ELF-1 (cell line): Measurements from ENCODE around the gene IL31RA.
A peak's percentile ranks its signal among the peaks of the same experiment; 100 is the strongest.

Source experiments
- DNase-seq: peaks from one replicate; pipeline ENCODE4 v3.0.0-alpha.2; 2016; ENCODE audit warnings: low read depth, low spot score

IL31RA gene

DNA sequence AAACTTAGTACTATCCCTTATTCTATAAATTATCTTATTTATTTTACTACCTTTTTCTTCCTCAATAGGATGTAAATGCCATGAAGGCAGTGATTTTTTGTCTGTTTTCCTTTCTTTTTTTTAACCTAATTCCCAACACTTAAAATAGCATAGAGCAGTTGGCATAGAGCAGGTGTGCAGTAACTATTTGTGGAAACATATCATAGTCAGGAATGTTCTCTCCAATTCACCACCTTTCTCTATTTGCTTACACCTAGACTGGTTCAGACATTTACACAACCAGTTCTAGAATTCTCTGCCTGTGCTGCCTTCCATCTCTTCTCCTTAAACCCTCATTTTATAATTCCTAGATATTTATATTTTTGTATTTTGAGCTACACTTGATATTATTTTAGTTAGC lies 49.6 kb downstream of the IL31RA start:
- DNase-seq, result no peak

DNA sequence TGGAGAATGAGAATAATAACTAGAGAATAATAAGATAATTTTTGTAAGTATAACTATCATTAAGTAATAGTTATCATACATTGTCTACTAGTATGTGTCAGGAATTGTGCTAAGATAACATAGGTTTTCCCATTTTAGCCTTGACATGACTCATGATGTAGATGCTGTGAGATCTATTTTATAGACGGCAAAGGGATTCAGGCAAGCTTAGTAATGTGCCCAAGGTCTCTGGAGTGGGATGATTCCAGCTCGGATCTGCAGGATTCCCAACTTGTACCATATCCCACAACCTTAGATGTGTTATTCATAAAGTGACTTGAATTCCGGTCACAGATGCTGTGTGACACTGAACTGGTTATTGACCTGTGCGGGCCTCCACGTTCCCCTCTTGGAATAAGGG lies 51.5 kb downstream of the IL31RA start:
- no peak for DNase-seq

DNA sequence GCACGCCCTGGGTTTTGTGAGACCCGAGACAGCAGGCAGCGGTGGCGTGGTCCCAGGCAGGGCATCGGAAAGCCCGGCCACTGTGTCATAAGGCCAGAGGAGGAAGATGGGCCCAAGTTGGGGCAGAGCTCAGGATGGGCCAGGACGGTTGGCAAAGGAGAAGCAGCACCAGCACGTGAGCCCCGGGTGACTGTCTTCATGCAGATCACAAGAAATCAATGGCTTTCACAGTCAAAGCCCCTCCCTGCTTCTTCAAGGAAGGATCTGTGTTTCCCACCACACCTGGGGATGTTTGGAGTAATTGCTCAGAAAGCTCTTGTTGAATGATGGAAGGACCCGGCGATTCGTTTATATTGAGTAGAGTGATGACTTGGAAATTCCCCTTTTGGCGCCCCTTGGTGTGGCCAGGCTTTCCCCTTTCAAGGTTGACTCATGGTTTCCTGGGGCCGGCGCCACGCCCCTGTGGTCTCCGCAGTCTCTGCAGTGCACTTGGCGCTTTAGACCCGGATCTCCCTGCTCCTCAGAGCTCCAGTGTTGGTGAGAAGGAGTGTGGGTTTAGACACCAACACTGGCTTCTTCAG lies 52.1 kb downstream of the IL31RA start:
- peak; percentile 22 for DNase-seq

DNA sequence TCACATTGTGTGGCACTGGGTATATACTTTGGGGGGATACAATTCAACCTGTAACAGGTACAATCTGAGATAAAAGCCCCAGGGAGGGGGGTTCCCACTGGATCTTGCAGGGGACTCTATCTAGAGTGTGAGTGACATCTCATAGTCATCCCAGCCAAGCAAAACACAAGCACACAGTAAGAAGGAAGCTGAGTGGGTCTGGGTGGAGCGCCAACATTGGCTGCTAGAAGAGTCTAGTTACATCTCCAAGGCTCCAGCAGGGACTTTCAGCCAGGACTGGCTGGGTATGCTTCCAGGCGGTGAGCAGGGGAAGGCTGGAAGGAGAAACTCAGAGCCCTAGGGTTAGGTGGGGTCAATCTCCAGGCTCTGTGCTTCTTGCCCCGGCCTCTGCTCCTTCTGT lies 53.0 kb downstream of the IL31RA start:
- DNase-seq, result no peak

DNA sequence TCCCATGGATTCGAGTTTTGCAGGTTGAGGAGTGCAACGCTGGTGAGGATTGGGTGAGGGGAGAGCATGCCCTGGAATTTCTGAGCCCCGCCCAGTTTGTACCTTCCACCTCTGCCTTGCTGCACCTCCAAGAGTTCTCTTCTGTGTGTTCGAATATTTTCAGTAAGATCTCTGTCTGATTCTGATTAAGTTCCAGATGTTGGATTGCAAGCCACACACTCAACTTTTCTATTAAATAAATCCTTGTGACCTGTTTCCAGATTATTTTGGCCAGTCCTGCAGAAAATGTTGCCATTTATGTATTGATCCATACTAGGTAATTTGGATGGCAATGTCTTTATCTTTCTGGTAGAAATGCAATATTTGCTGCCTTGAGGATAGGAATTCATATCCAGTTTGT lies 54.1 kb downstream of the IL31RA start:
- DNase-seq, result no peak

DNA sequence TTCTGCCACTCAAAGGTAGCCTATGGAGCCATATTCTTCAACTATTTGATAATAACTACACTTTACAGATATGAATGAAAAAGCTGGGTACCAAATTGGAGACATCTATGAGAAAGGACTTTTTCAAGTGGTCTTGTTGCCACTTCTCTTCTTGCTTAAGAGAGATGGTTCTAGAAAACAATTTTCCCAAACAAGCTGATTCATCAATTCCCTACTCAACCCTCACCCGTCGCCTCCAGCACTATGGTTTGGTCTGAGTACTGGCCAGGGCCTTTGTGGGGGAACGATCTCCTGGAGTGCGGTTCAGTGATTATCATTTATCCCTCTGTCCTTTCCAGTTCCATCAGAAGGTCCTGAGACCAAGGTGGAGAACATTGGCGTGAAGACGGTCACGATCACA lies 56.8 kb downstream of the IL31RA start:
- DNase-seq, result no peak

DNA sequence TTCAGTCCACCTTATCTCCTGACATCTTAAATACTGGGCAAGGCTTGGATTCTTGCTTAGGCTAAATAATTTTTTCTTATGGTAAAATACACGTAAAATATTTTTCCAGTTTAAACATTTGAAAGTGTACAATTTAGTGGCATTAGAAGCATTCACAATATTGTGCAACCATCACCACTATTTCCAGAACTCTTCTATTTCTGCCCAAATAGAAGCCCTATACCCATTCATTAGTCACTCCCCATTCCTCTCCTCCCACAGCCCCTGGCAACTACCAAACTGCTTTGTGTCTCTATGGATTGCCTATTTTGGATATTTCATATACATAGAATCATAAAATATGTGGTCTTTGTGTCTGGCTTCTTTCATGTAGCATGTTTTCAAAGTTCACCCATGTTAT lies 57.6 kb downstream of the IL31RA start:
- no peak for DNase-seq

DNA sequence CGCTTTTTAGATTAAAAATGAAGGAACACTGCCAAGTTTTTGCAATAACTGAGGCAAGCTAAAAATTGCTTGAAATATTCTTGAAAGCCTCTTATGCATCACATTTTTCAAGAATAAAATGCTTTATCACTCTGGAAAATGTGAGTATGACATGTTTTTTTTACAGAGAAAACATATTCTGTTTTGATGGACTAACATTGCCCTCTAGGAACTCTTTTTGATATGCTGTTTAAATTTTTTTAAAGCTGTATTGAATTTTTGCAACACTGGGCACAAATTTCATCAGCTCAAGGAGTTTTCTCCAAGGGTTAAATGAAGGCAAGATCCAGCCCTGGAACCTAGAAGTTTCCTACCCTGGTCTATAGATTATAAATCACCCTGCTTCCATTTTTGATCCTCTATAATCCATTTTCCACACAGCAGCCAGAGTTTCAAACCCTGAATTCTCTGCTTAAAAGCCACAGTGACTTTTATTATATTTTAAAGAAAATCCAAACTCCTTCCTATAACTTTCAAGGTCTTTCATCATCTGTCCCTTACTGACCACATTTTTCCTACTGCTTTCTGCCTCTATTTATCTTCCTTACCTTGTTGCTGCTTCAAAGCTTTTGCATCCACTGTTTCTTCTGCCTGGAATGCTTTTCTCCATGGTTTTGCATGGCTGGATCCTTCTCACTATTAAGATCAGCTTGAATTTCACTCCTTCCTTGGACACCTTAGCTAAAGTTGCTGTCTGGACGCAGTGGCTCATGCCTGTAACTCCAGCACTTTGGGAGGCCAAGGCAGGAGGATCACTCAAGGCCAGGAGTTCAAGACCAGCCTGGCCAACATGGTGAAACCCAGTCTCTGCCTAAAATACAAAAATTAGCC lies 60.9 kb downstream of the IL31RA start:
- no peak for DNase-seq

DNA sequence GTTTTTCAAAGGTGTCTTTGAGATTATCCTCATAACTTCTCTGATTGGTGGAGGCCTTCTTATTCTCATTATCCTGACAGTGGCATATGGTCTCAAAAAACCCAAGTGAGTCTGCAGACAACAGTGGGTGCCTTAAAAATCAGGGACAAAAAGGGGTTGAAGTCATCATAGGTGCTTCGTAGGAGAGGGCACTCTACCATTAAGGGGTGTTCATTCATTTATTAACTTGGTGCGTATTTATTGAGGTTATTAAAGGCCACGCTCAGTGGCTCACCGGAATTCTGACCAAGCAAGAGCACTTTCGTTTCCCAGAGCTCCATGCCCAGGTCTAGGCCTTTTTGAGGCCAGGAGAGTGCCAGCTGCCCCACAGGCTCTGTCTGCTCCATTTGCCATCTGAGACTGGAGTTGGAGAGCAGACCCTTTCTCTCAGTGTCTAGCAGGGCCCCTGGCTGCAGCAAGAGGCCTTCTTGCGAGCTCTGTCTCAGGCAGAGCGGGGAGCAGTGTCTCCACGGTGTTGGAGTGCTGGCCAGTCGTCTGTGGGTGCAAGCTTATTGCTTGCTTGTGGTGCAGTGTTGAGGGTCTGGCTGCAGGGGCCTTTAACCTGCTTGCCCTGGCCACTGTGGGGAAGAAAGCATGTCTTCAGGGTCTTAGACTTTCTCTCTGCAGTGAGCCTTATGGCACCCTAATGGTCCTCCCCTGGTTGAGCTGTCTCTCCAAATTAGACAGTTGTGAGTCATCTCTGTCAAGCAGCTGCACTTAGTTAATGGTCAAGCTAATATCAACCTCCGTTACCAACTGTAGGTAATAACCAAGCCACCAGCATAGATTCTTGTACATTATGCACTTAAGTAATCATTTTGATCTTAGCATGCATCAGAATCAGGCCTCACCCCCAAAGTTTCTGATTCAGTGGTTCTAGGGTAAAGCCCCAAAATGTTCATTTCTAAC lies 62.6 kb downstream of the IL31RA start:
- DNase-seq, result no peak

DNA sequence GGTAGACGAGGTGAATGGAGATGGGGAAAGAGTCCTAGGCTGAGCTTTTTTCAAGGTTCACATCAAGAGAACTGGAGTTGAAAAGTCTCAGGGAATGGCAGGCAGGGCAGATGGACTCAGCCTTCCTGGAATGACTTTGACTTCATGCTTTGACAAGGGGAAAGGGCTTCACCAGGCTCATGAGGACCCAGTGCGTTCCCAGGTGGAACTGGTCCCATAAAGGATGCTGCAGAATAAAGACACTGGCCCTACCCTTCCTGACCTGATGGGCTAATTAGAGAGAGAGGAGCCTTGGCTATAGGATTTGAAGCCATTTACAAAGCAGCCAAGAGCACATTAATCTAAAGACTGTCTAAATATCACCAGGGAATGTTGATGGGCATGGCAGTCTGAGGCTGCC lies 63.8 kb downstream of the IL31RA start:
- no peak for DNase-seq

DNA sequence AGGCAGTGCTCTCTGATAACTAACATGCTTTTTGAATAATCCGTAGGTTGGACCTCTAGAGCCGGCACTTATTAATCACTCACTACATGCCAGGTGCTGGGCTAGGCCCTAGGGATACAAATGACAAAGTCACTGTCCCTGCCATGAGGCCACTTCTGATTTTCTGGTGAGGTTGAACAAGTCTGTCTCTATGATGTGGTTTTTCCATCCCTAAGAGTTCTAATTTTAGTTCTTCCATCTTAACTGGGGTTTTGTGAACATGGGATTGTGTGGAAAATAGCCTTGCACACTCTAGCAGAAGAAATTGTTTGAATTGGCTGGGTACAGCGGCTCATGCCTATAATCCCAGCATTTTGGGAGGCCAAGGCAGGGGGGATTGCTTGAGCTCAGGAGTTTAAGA lies 64.6 kb downstream of the IL31RA start:
- no peak for DNase-seq

DNA sequence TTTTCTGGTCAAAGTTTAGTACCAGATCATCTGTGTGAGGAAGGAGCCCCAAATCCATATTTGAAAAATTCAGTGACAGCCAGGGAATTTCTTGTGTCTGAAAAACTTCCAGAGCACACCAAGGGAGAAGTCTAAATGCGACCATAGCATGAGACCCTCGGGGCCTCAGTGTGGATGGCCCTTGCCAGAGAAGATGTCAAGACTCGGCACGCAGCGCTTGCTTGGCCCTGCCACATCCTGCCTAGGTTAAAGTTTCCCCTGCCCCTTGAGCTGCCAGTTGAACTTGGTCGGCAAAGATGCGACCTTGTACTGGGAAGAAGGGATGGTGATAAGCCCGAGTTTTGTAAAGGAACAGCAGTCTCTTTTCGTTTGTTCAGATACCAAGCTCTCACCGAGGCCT lies 65.8 kb downstream of the IL31RA start:
- no peak for DNase-seq

DNA sequence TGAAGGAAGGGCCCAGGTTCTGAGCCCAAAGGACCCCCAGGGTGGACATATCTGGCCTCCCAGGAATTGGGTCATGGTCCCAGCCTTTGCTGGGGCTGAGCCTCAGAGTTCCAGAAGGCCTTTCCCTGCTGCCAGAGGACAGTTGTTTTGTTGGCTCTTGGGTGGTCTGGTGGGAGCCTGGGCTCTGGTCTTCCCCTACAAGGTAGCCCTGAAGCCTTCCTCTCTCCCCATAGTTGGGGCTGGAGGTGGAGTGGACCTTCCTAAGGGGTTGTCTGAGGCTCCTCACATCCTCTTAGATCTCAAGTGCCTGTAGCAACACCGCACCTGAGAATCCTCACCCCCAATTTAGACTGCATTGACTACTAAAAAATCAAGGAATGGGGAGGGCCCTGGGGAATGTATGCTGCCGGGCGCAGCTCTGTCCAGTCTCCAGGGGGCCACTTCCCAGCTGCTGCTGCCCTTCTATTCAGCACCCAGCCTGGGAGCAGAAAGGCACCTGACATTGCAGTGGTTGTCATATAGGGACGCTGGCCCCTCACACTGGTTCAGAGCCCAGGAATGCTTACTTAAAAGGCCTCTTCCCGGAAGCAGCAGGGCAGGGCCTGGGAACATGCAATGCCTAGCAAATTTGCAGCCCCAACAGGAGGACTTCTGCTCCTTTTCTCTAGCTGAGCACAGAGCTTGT lies 66.4 kb downstream of the IL31RA start:
- DNase-seq, result no peak

DNA sequence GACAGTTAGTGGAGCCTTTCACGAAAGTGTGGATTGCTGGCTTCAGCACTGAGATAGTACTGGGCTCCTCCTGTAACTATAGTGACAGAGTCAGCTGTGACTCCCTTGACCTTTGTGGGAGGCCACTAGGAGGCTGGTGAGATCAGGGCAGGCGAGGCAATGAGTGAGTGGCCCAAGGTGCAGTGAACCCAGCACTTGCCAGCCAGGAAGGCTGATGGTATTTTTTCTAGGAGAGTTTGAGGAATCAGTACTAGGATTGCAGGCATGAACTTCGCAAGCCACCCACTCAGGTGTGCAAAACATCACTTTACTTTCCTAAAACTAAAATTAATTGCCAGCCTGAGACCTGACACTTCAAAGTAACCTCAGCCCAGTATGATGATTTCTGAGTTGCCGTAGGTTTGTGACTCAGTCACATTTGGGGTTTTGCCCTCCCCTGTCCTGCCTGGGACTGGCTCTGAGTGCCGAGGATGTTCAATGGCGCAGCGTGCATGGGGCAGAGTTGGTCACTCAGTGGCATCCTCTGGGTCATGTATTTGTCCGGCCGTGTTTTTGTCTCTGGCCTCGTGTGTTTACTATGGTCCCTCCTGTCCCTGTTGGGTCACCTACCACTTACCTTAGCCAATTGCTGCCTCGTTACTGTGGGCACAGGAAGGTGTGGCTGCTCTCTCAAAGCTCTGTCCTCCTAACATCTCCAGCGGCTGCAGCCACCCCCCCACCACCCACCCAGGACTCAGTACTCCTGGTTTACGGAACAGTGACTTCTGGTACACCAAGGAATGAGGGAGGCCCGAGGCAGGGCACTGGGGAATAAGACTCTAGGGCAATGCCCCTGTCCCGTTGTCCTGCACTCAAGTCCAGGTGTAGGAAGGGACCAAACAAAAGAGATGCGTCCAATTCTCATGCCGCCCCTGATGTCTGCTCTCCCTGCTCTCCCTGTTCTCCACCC lies 67.2 kb downstream of the IL31RA start:
- no peak for DNase-seq

DNA sequence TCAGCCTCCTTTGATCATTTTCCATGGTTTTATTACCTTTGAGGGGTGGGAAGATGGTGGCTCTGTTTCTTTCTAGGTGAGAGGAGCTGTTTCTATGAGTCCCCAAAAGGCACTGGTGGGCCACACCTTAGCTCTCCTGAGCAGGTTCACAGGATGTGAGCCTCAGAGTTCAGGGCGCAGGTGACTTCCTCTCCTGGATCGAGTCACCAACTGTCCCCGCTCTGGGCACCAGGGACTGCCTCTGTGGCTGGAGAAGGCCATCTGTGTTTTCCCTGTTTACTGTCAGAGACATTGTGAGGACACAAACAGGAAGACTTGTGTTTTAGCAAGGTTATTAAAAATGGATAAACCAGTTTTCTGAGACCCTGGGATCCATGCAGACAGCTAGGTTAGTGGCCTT lies 68.5 kb downstream of the IL31RA start:
- no peak for DNase-seq

DNA sequence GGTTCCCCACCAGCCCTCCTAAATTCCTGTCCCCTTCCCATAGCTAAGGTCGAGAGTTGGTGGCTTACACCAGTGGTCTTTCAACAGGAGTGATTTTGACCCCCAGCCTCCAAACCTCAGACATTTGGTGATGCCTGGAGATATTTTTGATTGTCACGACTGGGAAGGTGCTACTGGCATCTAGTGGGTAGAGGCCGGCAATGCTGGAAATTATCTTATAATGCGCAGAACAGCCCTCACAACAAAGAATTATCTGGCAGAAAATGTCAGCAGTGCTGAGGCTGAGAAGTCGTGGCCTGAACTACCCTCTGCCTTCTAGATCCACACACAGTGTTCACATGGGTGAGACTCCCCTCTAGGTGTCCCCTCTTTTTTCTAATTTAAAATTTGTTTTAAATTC lies 69.6 kb downstream of the IL31RA start:
- no peak for DNase-seq

DNA sequence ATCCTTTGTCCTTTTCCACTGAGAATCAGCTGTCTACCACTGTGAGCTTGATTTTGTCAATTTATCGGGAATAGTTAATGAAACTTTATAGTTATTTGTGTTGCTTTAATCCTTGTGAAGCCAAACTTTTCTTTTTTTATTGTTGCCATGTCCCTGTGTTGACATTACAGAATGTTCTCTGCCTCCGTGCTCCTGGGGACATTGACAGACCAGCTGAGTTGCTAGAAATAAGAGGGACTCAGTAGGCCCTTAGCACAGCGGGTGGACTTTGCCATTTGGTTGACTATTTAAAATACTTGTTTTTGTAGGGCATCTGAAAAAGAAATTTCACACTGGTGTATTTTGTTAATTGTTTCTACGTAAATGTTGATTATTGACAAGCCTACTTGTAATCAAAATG lies 70.5 kb downstream of the IL31RA start:
- no peak for DNase-seq

DNA sequence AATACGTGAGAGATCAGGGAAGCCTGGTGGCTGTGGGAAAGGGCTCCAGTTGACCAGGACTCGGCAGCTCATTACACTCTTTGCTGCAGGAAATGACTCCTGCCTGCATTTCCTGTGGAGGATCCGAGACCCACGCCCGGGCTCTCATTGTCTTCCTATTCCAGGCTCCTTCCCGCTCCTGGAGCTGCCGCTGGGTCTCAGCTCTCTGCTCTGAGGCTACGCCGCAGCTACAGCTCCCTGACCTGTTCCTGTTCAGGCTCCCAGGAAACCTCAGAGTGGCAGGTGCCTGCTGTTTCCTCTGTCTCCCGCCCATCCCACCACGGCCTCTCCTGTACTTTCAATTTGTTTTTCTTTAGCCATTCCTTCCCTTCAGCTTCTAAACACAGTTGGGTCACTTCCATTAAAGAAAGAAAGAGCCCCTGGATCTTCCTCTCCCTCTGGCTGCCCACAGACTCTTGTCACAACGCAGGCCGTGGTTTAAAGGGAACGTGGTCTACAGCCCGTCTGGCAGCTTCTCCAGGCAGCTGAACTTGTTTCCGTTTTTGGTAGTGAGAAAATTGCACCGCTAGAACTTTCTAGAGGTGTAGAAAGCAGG lies 72.1 kb downstream of the IL31RA start:
- DNase-seq, result peak; percentile 49

DNA sequence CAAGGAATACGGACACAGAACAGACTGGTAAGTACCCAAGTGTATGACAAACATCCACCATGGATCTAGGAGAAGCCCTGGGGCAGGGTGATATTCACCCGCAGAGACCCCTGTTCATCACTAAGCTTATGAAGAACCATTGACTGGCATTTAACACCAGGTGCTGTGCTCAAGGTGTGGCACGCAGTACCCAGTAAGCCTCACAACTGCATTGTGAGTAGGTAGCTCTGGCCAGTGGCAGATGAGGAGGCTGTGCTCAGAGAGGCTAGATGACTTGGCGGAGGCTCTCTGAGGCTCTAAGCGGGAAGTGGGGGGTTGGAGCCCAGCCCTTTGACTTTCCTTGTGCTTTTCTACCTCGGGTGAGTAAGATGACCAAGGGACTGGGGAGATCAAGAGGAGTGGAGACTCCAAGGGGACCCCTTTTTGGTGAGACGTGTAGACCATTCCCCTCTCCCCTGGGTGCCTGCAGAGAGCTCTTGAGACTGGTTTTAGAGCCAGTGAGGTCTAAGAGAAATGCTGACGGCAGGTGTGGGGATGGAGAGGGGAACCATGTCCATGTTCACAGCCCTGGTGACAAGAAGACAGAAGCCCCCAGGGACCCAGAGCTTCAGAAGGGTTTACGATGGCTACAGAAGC lies 72.8 kb downstream of the IL31RA start:
- DNase-seq, result no peak

DNA sequence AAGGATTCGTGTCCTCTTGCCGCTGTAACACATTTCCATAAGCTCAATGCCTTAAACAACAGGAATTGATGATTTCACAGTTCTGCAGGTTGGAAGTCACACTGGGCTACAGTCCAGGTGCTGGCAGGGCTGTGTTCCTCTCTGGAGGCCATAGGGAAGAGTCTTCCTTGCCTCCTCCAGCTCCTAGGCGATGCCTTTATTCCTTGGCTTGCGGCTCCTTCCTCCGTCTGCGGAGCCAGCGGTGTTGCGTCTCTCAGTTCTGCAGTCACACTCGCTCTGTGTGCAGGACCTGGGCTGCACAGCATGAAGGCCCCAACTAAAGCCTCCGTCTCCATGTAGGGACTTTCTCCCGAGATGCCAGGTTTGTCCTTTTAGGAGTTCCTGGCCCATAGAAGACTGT lies 73.6 kb downstream of the IL31RA start:
- DNase-seq, result no peak
